RWPE2 (cell line): Measurements from ENCODE around the gene LNPK.

Source experiments
- ATAC-seq: fragments of 200-7000 bp; cut with Tn5 transposase; 3 replicates; pipeline ENCODE4 v1.9.1; 2021; ENCODE audit warnings: low read depth
- DNase-seq: peaks from one replicate; pipeline ENCODE4 v3.0.0-alpha.2; 2020; ENCODE audit warnings: low spot score
- H3K27ac ChIP-seq: fragments of 450-650 bp; 2 replicates; pipeline ENCODE4 v1.5.1; 2017; ENCODE audit warnings: mild to moderate bottlenecking; ENCODE audit not compliant: poor library complexity, severe bottlenecking
- H3K27me3 ChIP-seq: fragments of 250-450 bp; sonication (Bioruptor Pico); 2 replicates; pipeline ENCODE4 v1.5.1; 2021; ENCODE audit warnings: mild to moderate bottlenecking, moderate library complexity; ENCODE audit not compliant: insufficient read depth, poor library complexity, severe bottlenecking
- H3K36me3 ChIP-seq: fragments of 250-450 bp; sonication (Bioruptor Pico); 2 replicates; pipeline ENCODE4 v1.5.1; 2020; ENCODE audit warnings: low read depth, mild to moderate bottlenecking, moderate library complexity
- H3K4me1 ChIP-seq: fragments of 250-450 bp; sonication (Bioruptor Pico); 2 replicates; pipeline ENCODE4 v1.5.1; 2021; ENCODE audit warnings: mild to moderate bottlenecking, moderate library complexity; ENCODE audit not compliant: insufficient read depth, poor library complexity, severe bottlenecking
- H3K4me3 ChIP-seq: fragments of 250-450 bp; sonication (Bioruptor Pico); 2 replicates; pipeline ENCODE4 v1.5.1; 2021; ENCODE audit warnings: mild to moderate bottlenecking, moderate library complexity; ENCODE audit not compliant: severe bottlenecking
- H3K9me3 ChIP-seq: fragments of 250-450 bp; sonication (Bioruptor Pico); 2 replicates; pipeline ENCODE4 v1.5.1; 2021; ENCODE audit warnings: mild to moderate bottlenecking, moderate library complexity; ENCODE audit not compliant: severe bottlenecking
- CTCF ChIP-seq: fragments of 450-650 bp; IDR thresholded peaks from one replicate; pipeline ENCODE4 v1.5.1; 2017; ENCODE audit warnings: mild to moderate bottlenecking, moderate library complexity; ENCODE audit not compliant: poor library complexity, severe bottlenecking

LNPK gene

GRCh38 chr2:176025932-176026331, 23.9 kb upstream of the LNPK start:
- no peak overlapping the region for H3K4me3 ChIP-seq
- no peak for ATAC-seq
- no peaks in the 10 kb centered on the region for H3K36me3 ChIP-seq
- no peak for DNase-seq
- peaks cover 37% of the 10 kb centered on the region for H3K27me3 ChIP-seq
- no peak overlapping the region for H3K27ac ChIP-seq
- no peaks in the 10 kb centered on the region for H3K4me1 ChIP-seq
- TF ChIP-seq CTCF = no peak
- no peaks in the 10 kb centered on the region for H3K9me3 ChIP-seq

GRCh38 chr2:176024083-176024482, 22.0 kb upstream of the LNPK start:
- Histone ChIP-seq H3K27me3 (peaks cover 34% of the 10 kb centered on the region), H3K4me1 (no peaks in the 10 kb centered on the region), H3K36me3 (no peaks in the 10 kb centered on the region), H3K9me3 (no peaks in the 10 kb centered on the region), H3K4me3 (no peak overlapping the region), H3K27ac (no peak overlapping the region)
- ATAC-seq = no peak
- TF ChIP-seq CTCF = no peak
- DNase-seq = no peak

GRCh38 chr2:176022048-176022447, 20.0 kb upstream of the LNPK start:
- no peaks in the 10 kb centered on the region for H3K9me3 ChIP-seq
- H3K27me3 ChIP-seq = peaks cover 34% of the 10 kb centered on the region
- no peak for TF ChIP-seq CTCF
- H3K27ac ChIP-seq = no peak overlapping the region
- no peak overlapping the region for H3K4me3 ChIP-seq
- H3K36me3 ChIP-seq = no peaks in the 10 kb centered on the region
- H3K4me1 ChIP-seq = no peaks in the 10 kb centered on the region
- DNase-seq = no peak
- ATAC-seq = no peak

- H3K9me3 ChIP-seq = no peaks in the 10 kb centered on the region
- no peak for TF ChIP-seq CTCF
- peaks cover 25% of the 10 kb centered on the region for H3K27me3 ChIP-seq
- no peak for DNase-seq
- no peak overlapping the region for H3K4me3 ChIP-seq
- H3K36me3 ChIP-seq = no peaks in the 10 kb centered on the region
- no peak overlapping the region for H3K27ac ChIP-seq
- ATAC-seq = no peak
- no peaks in the 10 kb centered on the region for H3K4me1 ChIP-seq
Measured at GRCh38 chr2:176020400-176020799, 18.3 kb upstream of the LNPK start.

GRCh38 chr2:176018708-176019107, 16.6 kb upstream of the LNPK start:
- TF ChIP-seq CTCF = no peak
- no peaks in the 10 kb centered on the region for H3K4me1 ChIP-seq
- no peaks in the 10 kb centered on the region for H3K9me3 ChIP-seq
- ATAC-seq (0 out of 3 replicates have a peak, but pooled peaks have one; percentile 41), DNase-seq (no peak)
- H3K27me3 ChIP-seq = peaks cover 8% of the 10 kb centered on the region
- H3K36me3 ChIP-seq = no peaks in the 10 kb centered on the region
- H3K27ac ChIP-seq = no peak overlapping the region
- no peak overlapping the region for H3K4me3 ChIP-seq
